H1 (cell line): ENCODE measurements around the gene TRAPPC2. TPM values are rescaled to one million over a fixed set of nuclear protein-coding genes. Genes with fewer than 3 reads are reported as not detected.
"Not testable (repeated sequence)": the region's sequence is repeated elsewhere in the genome, so short reads cannot be mapped to it uniquely, and the experiment has no call there.

Experiments
- CTCF ChIA-PET: fragments of 300-600 bp; sonication (Branson Sonifier 250); formaldehyde crosslinking; loops from one replicate; lab custom pipeline; 2021; ENCODE audit not compliant: partially characterized antibody; lab: Charles Lee
- POLR2A ChIA-PET: fragments of 300-600 bp; sonication (Branson Sonifier 250); formaldehyde crosslinking; loops from one replicate; lab custom pipeline; 2021; ENCODE audit warnings: inconsistent platforms; ENCODE audit not compliant: partially characterized antibody; lab: Charles Lee
- DNase-seq, 2 experiments: peaks; one replicate each; pipeline versions ENCODE4 v3.0.0 to v3.0.0-alpha.2; 2010 to 2022; ENCODE audit warnings: low spot score in 2 of 2, low read depth in 1 of 2, mixed read lengths in 1 of 2
- FAIRE-seq: peaks from 2 replicates; lab custom pipeline; 2011; peaks lifted over from hg19 to GRCh38; lab: Jason Lieb, UNC
- H2AFZ ChIP-seq: 2 replicates; pipeline ENCODE4 v1.8.1; 2012; ENCODE audit warnings: low read length, inconsistent platforms
- H2AK5ac ChIP-seq: 2 replicates; pipeline ENCODE4 v1.6.1; 2013; ENCODE audit warnings: low read depth, low read length
- H2BK120ac ChIP-seq: replicated peaks from 2 replicates; pipeline ENCODE3; 2013; ENCODE audit warnings: low read depth, low read length, inconsistent platforms
- H2BK12ac ChIP-seq: 2 replicates; pipeline ENCODE4 v1.6.1; 2013; ENCODE audit warnings: low read depth, low read length
- H2BK15ac ChIP-seq: 2 replicates; pipeline ENCODE4 v1.6.1; 2013; ENCODE audit warnings: low read length
- H2BK20ac ChIP-seq: 2 replicates; pipeline ENCODE4 v1.6.1; 2013; ENCODE audit warnings: low read length
- H2BK5ac ChIP-seq: 2 replicates; pipeline ENCODE4 v1.6.1; 2013; ENCODE audit warnings: low read depth, low read length
- H3K14ac ChIP-seq: 2 replicates; pipeline ENCODE4 v1.6.1; 2013; ENCODE audit warnings: inconsistent platforms; ENCODE audit not compliant: insufficient read length
- H3K18ac ChIP-seq: 2 replicates; pipeline ENCODE4 v1.6.1; 2013; ENCODE audit warnings: low read length; ENCODE audit errors: extremely low read depth
- H3K23ac ChIP-seq: 2 replicates; pipeline ENCODE4 v1.6.1; 2013; ENCODE audit warnings: inconsistent platforms; ENCODE audit not compliant: insufficient read length
- H3K23me2 ChIP-seq: 2 replicates; pipeline ENCODE4 v1.6.1; 2013; ENCODE audit warnings: low read depth, low read length
- H3K27ac ChIP-seq: 2 replicates; pipeline ENCODE4 v1.6.1; 2011; ENCODE audit warnings: low read depth, low read length, inconsistent platforms
- H3K27me3 ChIP-seq, 4 experiments: replicated peaks in 1 of 4; 1 replicate in 1 of 4; 2 replicates in 3 of 4; pipeline versions ENCODE4 v1.6.1 to v1.8.1; 2011 to 2013; ENCODE audit warnings: low read length in 3 of 4, mild to moderate bottlenecking in 3 of 4, inconsistent platforms in 2 of 4, mixed read lengths in 2 of 4, moderate library complexity in 1 of 4; ENCODE audit not compliant: control insufficient read depth in 3 of 4, insufficient read depth in 3 of 4; ENCODE audit errors: extremely low read depth in 1 of 4
- H3K36me3 ChIP-seq, 4 experiments: 2 replicates each; pipeline versions ENCODE4 v1.6.1 to v1.8.1; 2011 to 2013; ENCODE audit warnings: mild to moderate bottlenecking in 4 of 4, low read length in 3 of 4, moderate library complexity in 2 of 4, control low read depth in 1 of 4, inconsistent platforms in 1 of 4; ENCODE audit not compliant: insufficient read depth in 4 of 4, control insufficient read depth in 2 of 4
- H3K4ac ChIP-seq: replicated peaks from 2 replicates; pipeline ENCODE3; 2013; ENCODE audit warnings: low read length, low read depth, mixed read lengths, inconsistent platforms; ENCODE audit not compliant: insufficient read length
- H3K4me1 ChIP-seq, 4 experiments: replicated peaks in 1 of 4; 1 replicate in 1 of 4; 2 replicates in 3 of 4; pipeline versions ENCODE4 v1.6.1 to v1.8.1; 2011 to 2013; ENCODE audit warnings: low read length in 3 of 4, inconsistent platforms in 2 of 4, mixed read lengths in 1 of 4; ENCODE audit not compliant: insufficient read depth in 4 of 4, control insufficient read depth in 3 of 4
- H3K4me2 ChIP-seq, 2 experiments: 2 replicates each; pipeline versions ENCODE4 v1.6.1 to v1.8.1; 2011 to 2013; ENCODE audit warnings: low read depth in 2 of 2, low read length in 2 of 2, control low read depth in 1 of 2, inconsistent platforms in 1 of 2, mild to moderate bottlenecking in 1 of 2; ENCODE audit not compliant: insufficient read depth in 1 of 2
- H3K4me3 ChIP-seq, 4 experiments: fragments of 200-600, 300-600 bp in 1 of 4; sonication (generic), shearing (Covaris generic), sonication (Bioruptor Twin) in 1 of 4; 2 replicates each; pipeline versions ENCODE4 v1.5.1 to v1.8.1; 2011 to 2016; ENCODE audit warnings: low read length in 4 of 4, low read depth in 3 of 4, control low read depth in 2 of 4, inconsistent platforms in 2 of 4, mild to moderate bottlenecking in 2 of 4, mixed read lengths in 1 of 4, moderate library complexity in 1 of 4; ENCODE audit not compliant: insufficient read depth in 2 of 4; ENCODE audit errors: extremely low read depth in 1 of 4
- H3K56ac ChIP-seq: replicated peaks from 2 replicates; pipeline ENCODE3; 2013; ENCODE audit warnings: low read depth, mild to moderate bottlenecking, mixed read lengths, low read length, inconsistent platforms; ENCODE audit not compliant: insufficient read length
- H3K79me1 ChIP-seq: 2 replicates; pipeline ENCODE4 v1.6.1; 2013; ENCODE audit warnings: low read depth, low read length, control low read depth
- H3K79me2 ChIP-seq, 2 experiments: 2 replicates each; pipeline versions ENCODE4 v1.6.1 to v1.8.1; 2012 to 2013; ENCODE audit warnings: low read length in 2 of 2, mild to moderate bottlenecking in 2 of 2, inconsistent platforms in 1 of 2; ENCODE audit not compliant: insufficient read depth in 2 of 2, control insufficient read depth in 1 of 2
- H3K9ac ChIP-seq, 4 experiments: replicated peaks in 1 of 4; 1 replicate in 1 of 4; 2 replicates in 3 of 4; pipeline versions ENCODE4 v1.6.1 to v1.8.1; 2011 to 2013; ENCODE audit warnings: low read depth in 3 of 4, low read length in 3 of 4, control low read depth in 2 of 4, mild to moderate bottlenecking in 2 of 4, moderate library complexity in 2 of 4, inconsistent platforms in 1 of 4; ENCODE audit errors: extremely low read depth in 1 of 4
- H3K9me3 ChIP-seq, 2 experiments: 2 replicates each; pipeline versions ENCODE4 v1.6.1 to v1.8.1; 2012 to 2013; ENCODE audit warnings: mild to moderate bottlenecking in 2 of 2, moderate library complexity in 2 of 2, control low read depth in 1 of 2, inconsistent platforms in 1 of 2, low read depth in 1 of 2, low read length in 1 of 2, mixed read lengths in 1 of 2; ENCODE audit not compliant: insufficient read depth in 2 of 2
- H4K20me1 ChIP-seq, 2 experiments: replicated peaks in 1 of 2; 2 replicates each; pipeline versions ENCODE3 to v1.8.1; 2011 to 2013; ENCODE audit warnings: inconsistent platforms in 2 of 2, low read length in 2 of 2, mild to moderate bottlenecking in 1 of 2; ENCODE audit not compliant: insufficient read depth in 2 of 2, control insufficient read depth in 1 of 2
- H4K5ac ChIP-seq: 2 replicates; pipeline ENCODE4 v1.6.1; 2013; ENCODE audit warnings: low read length, low read depth, mixed read lengths, inconsistent platforms; ENCODE audit not compliant: insufficient read length
- H4K8ac ChIP-seq: 2 replicates; pipeline ENCODE4 v1.8.0; 2013; ENCODE audit warnings: mild to moderate bottlenecking, moderate library complexity, low read length, inconsistent platforms; ENCODE audit not compliant: insufficient read depth; ENCODE audit errors: extremely low read depth
- H4K91ac ChIP-seq: replicated peaks from 2 replicates; pipeline ENCODE3; 2013; ENCODE audit warnings: low read length, mixed read lengths, inconsistent platforms; ENCODE audit not compliant: insufficient read length
- ASH2L ChIP-seq: fragments of 200-600, 300-600 bp; sonication (generic); IDR thresholded peaks from one replicate; pipeline ENCODE4 v1.7.1; 2017; ENCODE audit warnings: low read length
- KDM4A ChIP-seq: IDR thresholded peaks from one replicate; pipeline ENCODE4 v1.7.1; 2012; ENCODE audit warnings: low read depth, mild to moderate bottlenecking, moderate library complexity, low read length, inconsistent platforms; ENCODE audit not compliant: severe bottlenecking
- WGBS, 2 experiments: shearing (Covaris generic) in 1 of 2; methylation state at CpG; one replicate each; pipeline versions ENCODE4 v1.1.6 to v1.1.7; 2013 to 2015; ENCODE audit warnings: low lambda C conversion rate in 2 of 2, mixed read lengths in 2 of 2, inconsistent platforms in 1 of 2, low coverage in 1 of 2, missing lambda C conversion rate in 1 of 2; ENCODE audit not compliant: insufficient replicate concordance in 2 of 2, insufficient coverage in 1 of 2, insufficient read length in 1 of 2; ENCODE audit errors: extremely low coverage in 1 of 2, missing lambda C conversion rate in 1 of 2; 5-methylcytosine and 5-hydroxymethylcytosine counted together
- polyA plus RNA-seq, 7 experiments: library from polyadenylated mRNA; depleted of rRNA in 3 of 7; stranded (reverse) in 5 of 7; unstranded in 2 of 7; fragments of >200 nt in 5 of 7; fragments of 200-250 nt in 2 of 7; gene quantifications; 1 replicate in 5 of 7; 2 replicates in 1 of 7; 4 replicates in 1 of 7; pipeline versions ENCODE4 v1.2.1 to v1.2.3, GENCODE V29; 2011 to 2013; ENCODE audit warnings: missing spikeins in 2 of 7, mixed read lengths in 2 of 7
- total RNA-seq: library from RNA; stranded (reverse); fragmentation: NEBNext Ultra II Directional; extraction: Animal tissue kit (Norgen Biotek cat#: 25700); gene quantifications from 2 replicates; pipeline ENCODE4 v1.2.1, GENCODE V29; 2021

Gene TRAPPC2
- total and polyA plus RNA-seq, 2 of the 8 experiments (the other 6 are each of a cell fraction or from before 2014, with no cell fraction given): 6.7 to 10.8 TPM

- H3K27me3 ChIP-seq: no peaks in the 10 kb centered on the region
- H2BK20ac ChIP-seq: no peak overlapping the region
- H3K4me1 ChIP-seq: no peaks in the 10 kb centered on the region
- DNase-seq (no peak), FAIRE-seq (no peak)
- H3K18ac ChIP-seq: no peak overlapping the region
- no peak overlapping the region for H3K56ac ChIP-seq
- WGBS, 2 experiments: 94% methylated on average over 5 of the region's 5 CpGs; no CpG with 5 or more reads in 1 of the 2 experiments
- H3K79me1 ChIP-seq: no peaks in the 10 kb centered on the region
- H3K36me3 ChIP-seq: no peaks in the 10 kb centered on the region
- H3K23me2 ChIP-seq: no peaks in the 10 kb centered on the region
- H3K23ac ChIP-seq: no peak overlapping the region
- H3K4me3 ChIP-seq: no peak overlapping the region
- H4K91ac ChIP-seq: no peak overlapping the region
- no peak overlapping the region for H3K4me2 ChIP-seq
- H2BK15ac ChIP-seq: no peak overlapping the region
- H3K79me2 ChIP-seq: no peaks in the 10 kb centered on the region
- H3K9me3 ChIP-seq: no peaks in the 10 kb centered on the region
- H3K27ac ChIP-seq: no peak overlapping the region
- POLR2A ChIA-PET: no interaction called here
- H4K20me1 ChIP-seq: no peaks in the 10 kb centered on the region
- H3K9ac ChIP-seq: no peak overlapping the region
- H3K14ac ChIP-seq: no peak overlapping the region
- CTCF ChIA-PET: no interaction called here
- no peak overlapping the region for H3K4ac ChIP-seq
- H2BK120ac ChIP-seq: no peak overlapping the region
- H4K5ac ChIP-seq: no peak overlapping the region
- H2BK5ac ChIP-seq: no peak overlapping the region
- H2AFZ ChIP-seq: no peak overlapping the region
- H4K8ac ChIP-seq: no peak overlapping the region
- TF ChIP-seq KDM4A: no peak
- no peak for TF ChIP-seq ASH2L
- no peak overlapping the region for H2BK12ac ChIP-seq
- H2AK5ac ChIP-seq: no peak overlapping the region
Measured at GRCh38 chrX:13670197-13670596, 64.2 kb downstream of the TRAPPC2 start.

- CTCF ChIA-PET: interaction anchor here (1.1 kb wide), 2 partner anchors 10 to 13 kb away, joined by 4 read pairs; no protein-coding TSS in a partner anchor
- no CpG with 5 or more reads among the region's 8 CpGs for WGBS, 2 experiments
Measured at GRCh38 chrX:13669755-13670154, 64.7 kb downstream of the TRAPPC2 start.

More at GRCh38 chrX:13669755-13670154, 64.7 kb downstream of the TRAPPC2 start:
- not testable (repeated sequence) for H2BK12ac ChIP-seq, H3K79me1 ChIP-seq, H3K36me3 ChIP-seq, H2AK5ac ChIP-seq, H2BK120ac ChIP-seq, H4K8ac ChIP-seq, H4K5ac ChIP-seq, FAIRE-seq, H3K56ac ChIP-seq, H2BK15ac ChIP-seq, H3K4me2 ChIP-seq, H3K4me3 ChIP-seq, H4K20me1 ChIP-seq, H2AFZ ChIP-seq, H3K4ac ChIP-seq, H3K9ac ChIP-seq, H3K14ac ChIP-seq, H3K27ac ChIP-seq, H3K4me1 ChIP-seq, H3K27me3 ChIP-seq, H3K23me2 ChIP-seq, H3K79me2 ChIP-seq, H3K18ac ChIP-seq, H3K23ac ChIP-seq, H2BK5ac ChIP-seq, H4K91ac ChIP-seq, H3K9me3 ChIP-seq, H2BK20ac ChIP-seq, DNase-seq
- POLR2A ChIA-PET: interaction anchor here (0.6 kb wide), 1 partner anchor 64 kb away, joined by 3 read pairs; the partner anchor contains the start of genes OFD1 and TRAPPC2
